ENCODE measurements around the gene FLG2.
"Not testable (repeated sequence)": the region's sequence is repeated elsewhere in the genome, so short reads cannot be mapped to it uniquely, and the experiment has no call there.

The FLG2 gene

GRCh38 chr1:152309955-152310354 lies 49.9 kb downstream of the FLG2 start:
- DNase-seq = no peak

DNA sequence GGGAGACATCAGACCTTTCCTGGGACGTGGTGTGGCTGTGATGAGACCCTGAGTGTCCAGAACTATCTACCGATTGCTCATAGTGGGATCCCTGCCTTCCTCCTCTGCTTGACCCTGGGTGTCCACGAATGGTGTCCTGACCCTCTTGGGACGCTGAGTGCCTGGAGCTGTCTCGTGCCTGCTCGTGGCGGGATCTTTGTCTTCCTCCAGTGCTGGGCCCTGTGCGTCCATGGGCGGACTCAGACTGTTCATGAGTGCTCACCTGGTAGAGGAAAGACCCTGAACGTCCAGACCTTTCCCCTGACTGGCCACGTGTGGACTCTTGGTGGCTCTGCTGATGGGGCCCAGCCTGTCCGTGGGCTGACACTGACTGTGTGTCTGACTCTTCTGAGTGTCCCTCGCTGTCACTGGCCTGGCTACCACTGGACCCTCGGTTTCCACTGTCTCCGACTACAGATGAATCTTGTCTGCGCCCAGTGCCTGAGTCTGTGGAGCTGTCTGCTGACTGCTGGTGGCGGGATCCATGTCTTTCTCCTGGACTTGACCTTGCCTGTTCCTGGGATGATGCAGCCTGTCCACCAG lies 50.4 kb downstream of the FLG2 start:
- not testable (repeated sequence) for DNase-seq

DNA sequence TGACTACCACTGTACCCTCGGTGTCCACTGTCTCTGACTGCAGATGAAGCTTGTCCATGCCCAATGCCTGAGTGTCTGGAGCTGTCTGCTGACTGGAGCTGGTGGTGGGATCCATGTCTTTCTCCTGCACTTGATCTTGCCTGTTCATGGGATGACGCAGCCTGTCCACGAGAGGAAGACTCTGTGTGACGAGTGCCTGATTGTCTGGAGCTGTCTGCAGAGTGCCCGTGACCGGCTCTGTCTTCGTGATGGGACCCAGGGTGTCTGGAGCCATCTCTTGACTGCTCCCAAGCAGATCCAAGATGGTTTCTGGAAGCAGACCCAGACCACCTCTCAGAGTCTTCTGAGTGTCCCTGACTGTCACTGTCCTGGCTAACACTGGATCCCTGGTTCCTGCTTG lies 51.0 kb downstream of the FLG2 start:
- not testable (repeated sequence) for DNase-seq

DNA sequence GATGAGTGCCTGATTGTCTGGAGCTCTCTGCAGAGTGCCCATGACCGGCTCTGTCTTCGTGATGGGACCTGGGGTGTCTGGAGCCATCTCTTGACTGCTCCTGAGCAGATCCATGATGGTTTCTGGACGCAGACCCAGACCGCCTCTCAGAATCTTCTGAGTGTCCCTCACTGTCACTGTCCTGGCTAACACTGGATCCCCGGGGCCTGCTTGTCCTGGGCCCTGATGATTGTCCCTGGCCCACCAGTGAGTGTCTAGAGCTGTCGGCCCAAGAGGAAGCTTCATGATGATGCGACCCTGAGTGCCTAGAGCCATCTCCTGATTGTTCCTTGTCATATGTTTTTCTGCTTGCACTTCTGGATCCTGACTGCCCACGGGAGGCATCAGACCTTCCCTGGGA lies 51.8 kb downstream of the FLG2 start:
- DNase-seq = not testable (repeated sequence)

- DNase-seq = not testable (repeated sequence)
Observed at GRCh38 chr1:152306123-152306522, 53.7 kb downstream of the FLG2 start.

DNA sequence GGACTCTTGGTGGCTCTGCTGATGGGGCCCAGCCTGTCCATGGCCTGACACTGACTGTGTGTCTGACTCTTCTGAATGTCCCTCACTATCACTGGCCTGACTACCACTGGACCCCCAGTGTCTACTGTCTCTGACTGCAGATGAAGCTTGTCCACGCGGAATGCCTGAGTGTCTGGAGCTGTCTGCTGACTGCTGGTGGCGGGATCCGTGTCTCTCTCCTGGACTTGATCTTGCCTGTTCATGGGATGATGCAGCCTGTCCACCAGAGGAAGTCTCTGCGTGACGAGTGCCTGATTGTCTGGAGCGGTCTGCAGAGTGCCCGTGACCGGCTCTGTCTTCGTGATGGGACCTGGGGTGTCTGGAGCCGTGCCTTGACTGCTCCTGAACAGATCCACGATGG lies 55.0 kb downstream of the FLG2 start:
- DNase-seq = not testable (repeated sequence)

DNA sequence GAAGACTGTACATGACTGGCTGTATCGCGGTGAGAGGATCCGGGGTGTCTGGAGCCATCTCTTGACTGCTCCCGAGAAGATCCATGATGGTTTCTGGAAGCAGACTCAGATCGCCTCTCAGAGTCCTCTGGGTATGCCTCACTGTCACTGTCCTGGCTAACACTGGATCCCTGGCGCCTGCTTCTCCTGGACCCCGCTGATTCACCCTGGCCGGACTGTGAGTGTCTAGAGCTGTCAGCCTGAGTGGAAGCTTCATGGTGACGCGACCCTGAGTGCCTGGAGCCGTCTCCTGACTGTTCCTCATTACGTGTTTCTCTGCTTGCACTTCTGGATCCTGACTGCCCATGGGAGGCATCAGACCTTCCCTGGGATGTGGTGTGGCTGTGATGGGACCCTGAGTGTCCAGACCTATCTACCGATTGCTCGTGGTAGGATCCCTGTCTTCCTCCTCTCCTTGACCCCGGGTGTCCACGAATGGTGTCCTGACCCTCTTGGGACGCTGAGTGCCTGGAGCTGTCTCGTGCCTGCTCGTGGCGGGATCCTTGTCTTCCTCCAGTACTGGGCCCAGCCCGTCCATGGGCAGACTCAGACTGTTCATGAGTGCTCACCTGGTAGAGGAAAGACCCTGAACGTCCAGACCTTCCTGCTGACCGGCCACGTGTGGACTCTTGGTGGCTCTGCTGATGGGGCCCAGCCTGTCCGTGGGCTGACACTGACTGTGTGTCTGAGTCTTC lies 56.5 kb downstream of the FLG2 start:
- not testable (repeated sequence) for DNase-seq
